ENCODE results near the gene LRRC55. TPM values are rescaled to one million over a fixed set of nuclear protein-coding genes. Genes with fewer than 3 reads are reported as not detected.

The LRRC55 gene
- total RNA-seq, 4 donors from 2014 or later = not detected

GRCh38 chr11:57203359-57203758 is 21.6 kb downstream of the LRRC55 start:
- no peaks in the 10 kb centered on the region for H3K27me3 ChIP-seq
- peaks cover 24 to 39% of the 10 kb centered on the region in 2 donors for H3K4me1 ChIP-seq
- TF ChIP-seq POLR2A (IDR thresholded peaks at IDR 0.05) (no peak), CTCF (IDR thresholded peaks at IDR 0.05 in 4 of 5, conservative IDR thresholded peaks at IDR 0.05 in 1 of 5) (no peak)
- no peaks in the 10 kb centered on the region for H3K9me3 ChIP-seq
- H3K36me3 ChIP-seq = no peaks in the 10 kb centered on the region
- ATAC-seq (peak; percentile 60 to 73), DNase-seq (peak; percentile 43 to 63)
- peak overlapping the region; percentile 35 to 59 (median 48) for H3K27ac ChIP-seq
- H3K4me3 ChIP-seq = no peak overlapping the region
- intact Hi-C loops (cut with DNase I; ENCODE audit: low total_unique reads) = loop anchor here (5.0 kb wide), 1 partner anchor 34 kb away; the partner anchor contains the start of gene APLNR
- in situ Hi-C loops (cut with MboI; ENCODE audit: low sequenced_read_pairs in 4 of 4) = no loop called here

GRCh38 chr11:57203882-57204480 is 22.2 kb downstream of the LRRC55 start:
- TF ChIP-seq POLR2A (IDR thresholded peaks at IDR 0.05) (no peak), CTCF (IDR thresholded peaks at IDR 0.05 in 4 of 5, conservative IDR thresholded peaks at IDR 0.05 in 1 of 5) (no peak)
- Histone ChIP-seq H3K4me1 (peaks cover 24 to 39% of the 10 kb centered on the region in 2 donors), H3K36me3 (no peaks in the 10 kb centered on the region), H3K27ac (peak overlapping the region; percentile 35 to 59 (median 48)), H3K4me3 (no peak overlapping the region), H3K9me3 (no peaks in the 10 kb centered on the region), H3K27me3 (no peaks in the 10 kb centered on the region)
- DNase-seq = no peak
- intact Hi-C loops (cut with DNase I; ENCODE audit: low total_unique reads) = loop anchor here (5.0 kb wide), 1 partner anchor 33 kb away; the partner anchor contains the start of gene APLNR
- ATAC-seq = no peak
- in situ Hi-C loops (cut with MboI; ENCODE audit: low sequenced_read_pairs in 4 of 4) = no loop called here

- Histone ChIP-seq H3K27ac (peak overlapping the region in 2 of 4 donors; percentile 7 to 55), H3K36me3 (no peaks in the 10 kb centered on the region), H3K27me3 (no peaks in the 10 kb centered on the region), H3K9me3 (no peaks in the 10 kb centered on the region), H3K4me1 (peaks cover 24 to 35% of the 10 kb centered on the region in 2 donors), H3K4me3 (no peak overlapping the region)
- DNase-seq (no peak), ATAC-seq (peak; percentile 38 to 50)
- in situ Hi-C loops (cut with MboI; ENCODE audit: low sequenced_read_pairs in 4 of 4) (no loop called here), intact Hi-C loops (cut with DNase I; ENCODE audit: low total_unique reads) (no loop called here)
- TF ChIP-seq CTCF (IDR thresholded peaks at IDR 0.05 in 4 of 5, conservative IDR thresholded peaks at IDR 0.05 in 1 of 5) = peak in 1 of 5 experiments; percentile 14
- TF ChIP-seq POLR2A (IDR thresholded peaks at IDR 0.05) = no peak
These were observed 23.4 kb downstream of the LRRC55 start for GRCh38 chr11:57205041-57205641.

- peaks cover 7 to 17% of the 10 kb centered on the region in 2 donors for H3K4me1 ChIP-seq
- no peaks in the 10 kb centered on the region for H3K27me3 ChIP-seq
- in situ Hi-C loops (cut with MboI; ENCODE audit: low sequenced_read_pairs in 4 of 4) = no loop called here
- no peaks in the 10 kb centered on the region for H3K36me3 ChIP-seq
- ATAC-seq (no peak), DNase-seq (no peak)
- no peak overlapping the region for H3K4me3 ChIP-seq
- H3K27ac ChIP-seq = peak overlapping the region in 1 of 4 donors; percentile 31
- intact Hi-C loops (cut with DNase I; ENCODE audit: low total_unique reads) = no loop called here
- H3K9me3 ChIP-seq = no peaks in the 10 kb centered on the region
- TF ChIP-seq POLR2A (IDR thresholded peaks at IDR 0.05) (no peak), CTCF (IDR thresholded peaks at IDR 0.05 in 4 of 5, conservative IDR thresholded peaks at IDR 0.05 in 1 of 5) (no peak)
These were observed 25.4 kb downstream of the LRRC55 start for GRCh38 chr11:57207168-57207567.
